Fibroblast of pulmonary artery (primary cell): ENCODE results near the gene MAST1.
"Not testable (repeated sequence)": the region's sequence is repeated elsewhere in the genome, so short reads cannot be mapped to it uniquely, and the experiment has no call there.

Experiments used
- DNase-seq: peaks from one replicate; pipeline ENCODE4 v3.0.0-alpha.2; 2010; ENCODE audit warnings: low read depth
- H3K4me3 ChIP-seq: replicated peaks from 2 replicates; pipeline ENCODE4 v1.5.1; 2011; ENCODE audit warnings: low read depth, mild to moderate bottlenecking, control low read depth, low read length, moderate library complexity
- CTCF ChIP-seq: IDR thresholded peaks from 2 replicates; pipeline ENCODE4 v1.5.1; 2011; ENCODE audit warnings: mild to moderate bottlenecking, control low read depth, low read length, inconsistent platforms; ENCODE audit errors: missing control alignments

MAST1 gene

GRCh38 chr19:12796146-12797071, 41.9 kb upstream of the MAST1 start:
- peak; percentile 89 for DNase-seq
- peak; percentile 97 for TF ChIP-seq CTCF
- no peak overlapping the region for H3K4me3 ChIP-seq

DNA sequence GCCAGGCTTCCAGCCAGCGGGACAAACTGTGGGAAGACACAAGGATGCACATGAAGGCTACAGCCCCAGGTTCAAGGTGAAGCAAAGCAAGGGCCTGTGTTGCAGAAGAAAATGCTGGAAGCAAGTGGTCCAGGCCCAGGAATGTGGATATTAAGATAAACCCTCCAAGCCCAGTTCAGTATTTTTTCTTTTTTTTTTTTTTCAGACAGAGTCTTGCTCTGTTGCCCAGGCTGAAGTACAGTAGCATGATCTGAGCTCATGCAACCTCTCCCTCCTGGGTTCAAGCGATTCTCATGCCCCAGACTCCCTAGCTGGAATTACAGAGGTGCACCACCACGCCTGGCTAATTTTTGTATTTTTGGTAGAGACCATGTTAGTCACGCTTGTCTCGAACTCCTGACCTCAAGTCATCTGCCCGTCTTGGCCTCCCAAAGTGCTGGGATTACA, 41.2 kb upstream of the MAST1 start:
- no peak overlapping the region for H3K4me3 ChIP-seq
- TF ChIP-seq CTCF, result no peak
- no peak for DNase-seq

DNA sequence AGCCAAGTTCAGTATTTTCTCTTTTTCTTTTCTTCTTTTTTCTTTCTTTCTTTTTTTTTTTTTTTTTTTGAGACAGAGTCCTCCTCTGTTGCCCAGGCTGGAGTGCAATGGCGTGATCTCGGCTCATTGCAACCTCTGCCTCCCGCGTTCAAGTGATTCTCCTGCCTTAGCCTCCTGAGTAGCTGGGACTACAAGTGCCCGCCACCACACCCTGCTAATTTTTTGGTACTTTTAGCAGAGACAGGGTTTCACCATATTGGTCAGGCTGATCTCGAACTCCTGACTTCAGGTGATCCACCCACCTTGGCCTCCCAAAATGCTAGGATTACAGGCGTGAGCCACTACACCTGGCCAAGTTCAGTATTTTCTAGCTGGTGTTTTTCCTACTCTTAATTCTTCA, 40.7 kb upstream of the MAST1 start:
- not testable (repeated sequence) for H3K4me3 ChIP-seq, DNase-seq

DNA sequence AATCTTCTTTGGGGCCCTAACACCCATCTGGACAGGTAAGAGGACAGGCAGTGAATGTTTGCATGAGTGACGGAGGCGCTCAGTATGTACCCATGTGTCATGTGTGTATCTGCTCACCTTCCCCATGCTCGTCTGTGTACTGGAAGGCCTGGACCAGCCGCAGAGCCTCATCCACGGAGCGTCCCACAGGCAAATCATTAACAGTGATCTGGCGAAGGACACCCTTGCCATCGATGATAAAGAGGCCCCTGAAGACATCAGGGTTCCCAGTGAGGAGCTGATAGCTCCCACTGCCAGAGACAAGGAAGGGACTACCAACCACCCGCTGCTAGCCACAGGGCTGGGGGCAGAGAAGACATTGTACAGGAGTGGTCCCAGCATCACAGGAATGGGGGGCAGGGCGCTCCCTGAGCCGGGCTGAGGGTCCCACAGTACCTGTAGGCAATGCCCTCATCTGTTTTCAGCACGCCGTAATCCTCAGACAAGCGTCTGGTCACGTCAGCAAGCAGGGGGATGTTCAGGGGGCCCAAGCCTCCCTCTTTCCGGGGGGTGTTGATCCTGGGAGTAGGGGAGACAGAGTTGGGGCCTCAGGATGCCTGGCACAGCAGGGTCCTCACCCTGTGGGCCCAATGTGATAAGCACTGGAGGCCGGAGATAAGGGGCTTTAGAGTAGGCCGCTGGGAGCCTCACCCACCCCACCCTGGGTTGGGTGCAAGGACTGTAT, 38.4 kb upstream of the MAST1 start:
- TF ChIP-seq CTCF, result no peak
- H3K4me3 ChIP-seq, result no peak overlapping the region
- DNase-seq, result no peak

- H3K4me3 ChIP-seq, result peak overlapping the region; percentile 86
- no peak for TF ChIP-seq CTCF
- no peak for DNase-seq
Observed at GRCh38 chr19:12800466-12800770, 37.9 kb upstream of the MAST1 start.

DNA sequence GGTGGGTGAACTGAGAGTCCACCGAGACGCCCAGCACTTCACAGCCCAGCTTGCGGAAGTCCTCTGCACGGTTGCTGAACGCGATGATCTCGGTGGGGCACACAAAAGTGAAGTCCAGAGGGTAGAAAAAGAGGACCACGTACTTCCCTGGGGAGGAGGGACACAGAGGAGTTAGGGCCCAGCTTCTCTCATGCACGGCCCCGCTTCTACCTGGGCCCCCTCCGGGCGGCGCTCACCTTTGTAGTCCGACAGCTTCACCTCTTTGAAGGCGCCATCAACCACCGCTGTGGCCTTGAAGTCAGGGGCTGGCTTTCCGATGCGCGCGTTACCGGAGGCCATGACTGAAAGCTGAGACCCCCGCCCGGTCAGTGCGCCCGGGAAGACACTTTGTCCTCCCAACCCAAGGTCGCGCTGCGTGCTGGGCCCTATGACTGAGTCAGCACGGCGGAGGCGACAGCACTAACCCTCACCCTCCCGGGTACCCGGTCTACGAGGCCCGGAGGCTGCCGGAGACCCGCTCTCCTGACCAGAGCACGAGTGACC, 37.3 kb upstream of the MAST1 start:
- no peak for DNase-seq
- TF ChIP-seq CTCF, result no peak

More for the DNA sequence above, 37.3 kb upstream of the MAST1 start:
- peak overlapping the region; percentile 86 for H3K4me3 ChIP-seq
